GM12878 (cell line): ENCODE measurements around the gene RSF1. TPM values are rescaled to one million over a fixed set of nuclear protein-coding genes. Genes with fewer than 3 reads are reported as not detected.

Experiments
- ATAC-seq: fragments of 200-7000 bp; cut with Tn5 transposase; 3 replicates; pipeline ENCODE4 v1.9.1; 2020; ENCODE audit warnings: mild to moderate bottlenecking, moderate library complexity
- BruUV-seq: library from RNA; stranded (reverse); fragments of 400-500 nt; replicated peaks from 2 replicates; lab custom pipeline; 2021; lab: Mats Ljungman, UMichigan
- CTCF ChIA-PET: fragments of 300-600 bp; sonication (Branson Sonifier 250); formaldehyde crosslinking; extraction: SDS; loops from one replicate; lab custom pipeline; 2021; ENCODE audit warnings: inconsistent platforms; lab: Yijun Ruan, JAX
- POLR2A ChIA-PET: fragments of 350-600 bp; formaldehyde crosslinking; extraction: SDS; loops from one replicate; lab custom pipeline; 2021; ENCODE audit warnings: inconsistent platforms; lab: Charles Lee
- RAD21 ChIA-PET: fragments of 300-600 bp; sonication (Branson Sonifier 250); formaldehyde crosslinking; loops from one replicate; lab custom pipeline; 2023; ENCODE audit warnings: antibody characterized with exemption; ENCODE audit not compliant: unreplicated experiment; lab: Charles Lee
- SMC1A ChIA-PET: fragments of 300-600 bp; sonication (Branson Sonifier 250); formaldehyde crosslinking; loops from one replicate; lab custom pipeline; 2023; ENCODE audit not compliant: unreplicated experiment, uncharacterized antibody; lab: Charles Lee
- DNase-seq: peaks from one replicate; pipeline ENCODE4 v3.0.0-alpha.2; 2011; ENCODE audit warnings: low read depth, low spot score
- FAIRE-seq: peaks from 3 replicates; lab custom pipeline; 2011; peaks lifted over from hg19 to GRCh38; lab: Jason Lieb, UNC
- H2AFZ ChIP-seq: 2 replicates; pipeline ENCODE4 v1.6.0; 2011; ENCODE audit warnings: low read depth, low read length, control low read depth; ENCODE audit not compliant: control insufficient read depth
- H3K27ac ChIP-seq: 2 replicates; pipeline ENCODE4 v1.5.1; 2011; ENCODE audit warnings: control low read depth; ENCODE audit not compliant: control insufficient read depth, insufficient read depth
- H3K27me3 ChIP-seq, 2 experiments: replicated peaks in 1 of 2; 2 replicates each; pipeline versions ENCODE4 v1.6.0 to v1.6.1; 2011; ENCODE audit warnings: low read length in 1 of 2; ENCODE audit not compliant: control insufficient read depth in 2 of 2, insufficient read depth in 2 of 2
- H3K36me3 ChIP-seq, 2 experiments: 2 replicates each; pipeline ENCODE4 v1.5.1; 2011; ENCODE audit warnings: low read length in 1 of 2; ENCODE audit not compliant: control insufficient read depth in 2 of 2, insufficient read depth in 2 of 2
- H3K4me1 ChIP-seq: 2 replicates; pipeline ENCODE4 v1.6.1; 2011; ENCODE audit warnings: mild to moderate bottlenecking, low read length, moderate library complexity, mixed read lengths; ENCODE audit not compliant: control insufficient read depth, insufficient read depth
- H3K4me2 ChIP-seq: 2 replicates; pipeline ENCODE4 v1.6.0; 2011; ENCODE audit warnings: control low read depth; ENCODE audit not compliant: control insufficient read depth, insufficient read depth
- H3K4me3 ChIP-seq: fragments of 200-600 bp; sonication (generic); 2 replicates; pipeline ENCODE4 v1.5.1; 2016
- H3K79me2 ChIP-seq: 2 replicates; pipeline ENCODE4 v1.6.0; 2011; ENCODE audit warnings: low read length; ENCODE audit not compliant: control insufficient read depth, insufficient read depth
- H3K9ac ChIP-seq: 2 replicates; pipeline ENCODE4 v1.8.0; 2011; ENCODE audit warnings: low read length, control low read depth, mixed read lengths; ENCODE audit not compliant: control insufficient read depth, insufficient read depth
- H3K9me3 ChIP-seq: replicated peaks from 3 replicates; pipeline ENCODE4 v1.5.1; 2011; ENCODE audit warnings: mild to moderate bottlenecking, low read length; ENCODE audit not compliant: control insufficient read depth, insufficient read depth
- H4K20me1 ChIP-seq: 2 replicates; pipeline ENCODE4 v1.6.0; 2011; ENCODE audit not compliant: control insufficient read depth, insufficient read depth
- BMI1 ChIP-seq: fragments of 450-650 bp; IDR thresholded peaks from 2 replicates; pipeline ENCODE4 v1.6.1; 2016; ENCODE audit warnings: mild to moderate bottlenecking, moderate library complexity, borderline replicate concordance
- CEBPB ChIP-seq, 2 experiments: fragments of 150-350 bp in 1 of 2; IDR thresholded peaks; 2 replicates each; pipeline ENCODE4 v1.6.1; 2012 to 2014; ENCODE audit warnings: low read depth in 2 of 2, low read length in 2 of 2, borderline replicate concordance in 1 of 2, inconsistent platforms in 1 of 2
- CREM ChIP-seq: IDR thresholded peaks from 2 replicates; pipeline ENCODE4 v1.6.1; 2014; ENCODE audit warnings: antibody characterized with exemption, low read depth
- FOS ChIP-seq: IDR thresholded peaks from 3 replicates; pipeline ENCODE4 v1.6.1; 2011; ENCODE audit warnings: borderline replicate concordance; ENCODE audit not compliant: insufficient read length; ENCODE audit errors: extremely low read depth
- HDAC2 ChIP-seq: fragments of 200-600 bp; sonication (generic); IDR thresholded peaks from 2 replicates; pipeline ENCODE4 v1.6.1; 2017
- KAT2A ChIP-seq: conservative IDR thresholded peaks from 2 replicates; pipeline ENCODE4 v1.6.1; 2011; ENCODE audit warnings: low read depth, low read length; ENCODE audit not compliant: control insufficient read depth
- MEF2B ChIP-seq: fragments of 450-650 bp; IDR thresholded peaks from 2 replicates; pipeline ENCODE4 v1.6.1; 2018; ENCODE audit warnings: mild to moderate bottlenecking, moderate library complexity; ENCODE audit not compliant: partially characterized antibody, poor library complexity, severe bottlenecking
- RAD21 ChIP-seq: IDR thresholded peaks from 2 replicates; pipeline ENCODE4 v1.6.1; 2011; ENCODE audit warnings: mild to moderate bottlenecking, low read depth, low read length, moderate library complexity; ENCODE audit not compliant: insufficient read depth
- SREBF1 ChIP-seq: IDR thresholded peaks from 2 replicates; pipeline ENCODE4 v1.6.1; 2012; ENCODE audit warnings: mild to moderate bottlenecking, low read length
- TCF7 ChIP-seq: IDR thresholded peaks from 2 replicates; pipeline ENCODE4 v1.6.1; 2014; ENCODE audit warnings: antibody characterized with exemption, borderline replicate concordance
- ZBED1 ChIP-seq: IDR thresholded peaks from 2 replicates; pipeline ENCODE4 v1.6.1; 2016; ENCODE audit warnings: borderline replicate concordance
- ZNF384 ChIP-seq: IDR thresholded peaks from 2 replicates; pipeline ENCODE4 v1.6.1; 2012; ENCODE audit warnings: low read depth, mild to moderate bottlenecking, low read length, improper control_type of control experiment, borderline replicate concordance
- ZNF622 ChIP-seq: fragments of 450-650 bp; IDR thresholded peaks from 2 replicates; pipeline ENCODE4 v1.6.1; 2017; ENCODE audit warnings: mild to moderate bottlenecking, inconsistent platforms
- ZZZ3 ChIP-seq: IDR thresholded peaks from 2 replicates; pipeline ENCODE4 v1.6.1; 2011; ENCODE audit warnings: low read depth; ENCODE audit not compliant: control insufficient read depth, insufficient read length
- WGBS: methylation state at CpG from one replicate; pipeline ENCODE4 v1.1.6; 2016; ENCODE audit warnings: low lambda C conversion rate; ENCODE audit not compliant: insufficient replicate concordance, insufficient coverage; ENCODE audit errors: missing lambda C conversion rate; 5-methylcytosine and 5-hydroxymethylcytosine counted together
- in situ Hi-C: fragments of 300-500 bp; cut with MboI; formaldehyde crosslinking; loops from 9 replicates; pipeline ENCODE4 v1.14.3; 2018; ENCODE audit warnings: mixed read lengths
- intact Hi-C: fragments of 100-400 bp; cut with micrococcal nuclease; formaldehyde crosslinking; loops from one replicate; pipeline ENCODE4 v1.14.2; 2022; ENCODE audit not compliant: unreplicated experiment
- polyA plus RNA-seq, 11 experiments: library from polyadenylated mRNA; depleted of rRNA in 4 of 11; unstranded in 6 of 11; stranded (reverse) in 5 of 11; fragments of >200 nt; fragmentation: Nextera tagmentation in 4 of 11; fragmentation: Illumina TruSeq in 1 of 11; extraction: Ambion mirVana in 4 of 11; extraction: Trizol in 1 of 11; gene quantifications; 1 replicate in 1 of 11; 2 replicates in 10 of 11; pipeline versions ENCODE4 v1.2.1 to v1.2.3, GENCODE V29; 2011 to 2016; ENCODE audit warnings: inconsistent platforms in 2 of 11, missing spikeins in 2 of 11, low read depth in 1 of 11
- total RNA-seq, 4 experiments: library from RNA; depleted of rRNA in 3 of 4; stranded (reverse); fragments of >200 nt in 3 of 4; fragmentation: Illumina TruSeq in 1 of 4; extraction: Trizol in 1 of 4; gene quantifications; 2 replicates each; pipeline versions ENCODE4 v1.2.1 to v1.2.3, GENCODE V29; 2013 to 2021
- TF ChIP-seq, protein P1 (sequence below): fragments of 450-650 bp; IDR thresholded peaks from 2 replicates; pipeline ENCODE4 v1.6.1; 2016; ENCODE audit warnings: mild to moderate bottlenecking
- TF ChIP-seq, protein P2 (sequence below): IDR thresholded peaks from 2 replicates; pipeline ENCODE4 v1.6.1; 2011; ENCODE audit warnings: borderline replicate concordance, low read depth, mild to moderate bottlenecking, moderate library complexity, mixed read lengths, low read length; ENCODE audit not compliant: insufficient read depth; ENCODE audit errors: extremely low read length
- TF ChIP-seq, protein P3 (sequence below): fragments of 150-350 bp; IDR thresholded peaks from 2 replicates; pipeline ENCODE4 v1.6.1; 2014; ENCODE audit warnings: mild to moderate bottlenecking, low read depth, low read length
- TF ChIP-seq, protein P4 (sequence below): IDR thresholded peaks from 2 replicates; pipeline ENCODE4 v1.6.1; 2011; ENCODE audit warnings: mild to moderate bottlenecking, low read depth, low read length, moderate library complexity; ENCODE audit not compliant: insufficient replicate concordance

The RSF1 gene
- total and polyA plus RNA-seq, 10 of the 15 experiments (the other 5 are each of a cell fraction or from before 2014, with no cell fraction given), result 9.0 to 45.3 (median 30.0) TPM

DNA sequence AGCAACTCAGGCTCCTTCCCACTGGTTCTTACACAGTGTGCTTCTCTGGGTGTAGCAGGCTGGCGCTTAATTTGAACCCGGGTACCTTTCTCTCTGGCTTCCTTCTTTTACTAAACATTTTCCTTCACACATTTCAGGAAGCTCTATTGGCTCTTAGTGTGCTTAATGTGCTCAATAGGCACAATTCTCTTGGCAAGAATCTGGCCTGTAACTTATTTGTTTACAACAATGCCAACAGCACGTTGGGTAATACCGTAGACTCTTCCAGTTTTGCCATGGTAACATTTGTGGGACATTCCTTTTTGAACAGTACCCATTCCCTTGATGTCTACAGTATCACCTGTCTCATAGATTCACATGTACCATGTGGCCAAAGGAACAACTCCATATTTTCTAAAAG lies 48.2 kb upstream of the RSF1 start:
- Histone ChIP-seq H3K4me3 (no peak overlapping the region), H2AFZ (no peak overlapping the region), H3K79me2 (no peaks in the 10 kb centered on the region), H3K27ac (no peak overlapping the region), H3K9me3 (no peaks in the 10 kb centered on the region), H3K4me2 (no peak overlapping the region), H3K4me1 (no peaks in the 10 kb centered on the region), H4K20me1 (no peaks in the 10 kb centered on the region), H3K27me3 (no peaks in the 10 kb centered on the region), H3K36me3 (no peaks in the 10 kb centered on the region), H3K9ac (no peak overlapping the region)
- RAD21 ChIA-PET, result no interaction called here
- DNase-seq (no peak), FAIRE-seq (no peak), ATAC-seq (no peak)
- 91% methylated on average over 4 of the region's 4 CpGs for WGBS
- CTCF ChIA-PET, result no interaction called here
- SMC1A ChIA-PET, result no interaction called here
- no peak for TF ChIP-seq ZZZ3
- no peak for TF ChIP-seq KAT2A
- TF ChIP-seq MEF2B, result no peak
- no peak for TF ChIP-seq CEBPB (IDR thresholded peaks at IDR 0.05; ENCODE audit: borderline replicate concordance in 1 of 2, low read depth in 2 of 2, low read length in 2 of 2)
- TF ChIP-seq, protein P1, sequence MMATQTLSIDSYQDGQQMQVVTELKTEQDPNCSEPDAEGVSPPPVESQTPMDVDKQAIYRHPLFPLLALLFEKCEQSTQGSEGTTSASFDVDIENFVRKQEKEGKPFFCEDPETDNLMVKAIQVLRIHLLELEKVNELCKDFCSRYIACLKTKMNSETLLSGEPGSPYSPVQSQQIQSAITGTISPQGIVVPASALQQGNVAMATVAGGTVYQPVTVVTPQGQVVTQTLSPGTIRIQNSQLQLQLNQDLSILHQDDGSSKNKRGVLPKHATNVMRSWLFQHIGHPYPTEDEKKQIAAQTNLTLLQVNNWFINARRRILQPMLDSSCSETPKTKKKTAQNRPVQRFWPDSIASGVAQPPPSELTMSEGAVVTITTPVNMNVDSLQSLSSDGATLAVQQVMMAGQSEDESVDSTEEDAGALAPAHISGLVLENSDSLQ, result no peak
- no peak for TF ChIP-seq RAD21
- no peak for TF ChIP-seq CREM
- TF ChIP-seq, protein P2, sequence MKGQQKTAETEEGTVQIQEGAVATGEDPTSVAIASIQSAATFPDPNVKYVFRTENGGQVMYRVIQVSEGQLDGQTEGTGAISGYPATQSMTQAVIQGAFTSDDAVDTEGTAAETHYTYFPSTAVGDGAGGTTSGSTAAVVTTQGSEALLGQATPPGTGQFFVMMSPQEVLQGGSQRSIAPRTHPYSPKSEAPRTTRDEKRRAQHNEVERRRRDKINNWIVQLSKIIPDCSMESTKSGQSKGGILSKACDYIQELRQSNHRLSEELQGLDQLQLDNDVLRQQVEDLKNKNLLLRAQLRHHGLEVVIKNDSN, result no peak
- TF ChIP-seq SREBF1, result no peak
- TF ChIP-seq, protein P3, sequence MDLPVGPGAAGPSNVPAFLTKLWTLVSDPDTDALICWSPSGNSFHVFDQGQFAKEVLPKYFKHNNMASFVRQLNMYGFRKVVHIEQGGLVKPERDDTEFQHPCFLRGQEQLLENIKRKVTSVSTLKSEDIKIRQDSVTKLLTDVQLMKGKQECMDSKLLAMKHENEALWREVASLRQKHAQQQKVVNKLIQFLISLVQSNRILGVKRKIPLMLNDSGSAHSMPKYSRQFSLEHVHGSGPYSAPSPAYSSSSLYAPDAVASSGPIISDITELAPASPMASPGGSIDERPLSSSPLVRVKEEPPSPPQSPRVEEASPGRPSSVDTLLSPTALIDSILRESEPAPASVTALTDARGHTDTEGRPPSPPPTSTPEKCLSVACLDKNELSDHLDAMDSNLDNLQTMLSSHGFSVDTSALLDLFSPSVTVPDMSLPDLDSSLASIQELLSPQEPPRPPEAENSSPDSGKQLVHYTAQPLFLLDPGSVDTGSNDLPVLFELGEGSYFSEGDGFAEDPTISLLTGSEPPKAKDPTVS, result no peak
- no peak for TF ChIP-seq BMI1
- TF ChIP-seq, protein P4, sequence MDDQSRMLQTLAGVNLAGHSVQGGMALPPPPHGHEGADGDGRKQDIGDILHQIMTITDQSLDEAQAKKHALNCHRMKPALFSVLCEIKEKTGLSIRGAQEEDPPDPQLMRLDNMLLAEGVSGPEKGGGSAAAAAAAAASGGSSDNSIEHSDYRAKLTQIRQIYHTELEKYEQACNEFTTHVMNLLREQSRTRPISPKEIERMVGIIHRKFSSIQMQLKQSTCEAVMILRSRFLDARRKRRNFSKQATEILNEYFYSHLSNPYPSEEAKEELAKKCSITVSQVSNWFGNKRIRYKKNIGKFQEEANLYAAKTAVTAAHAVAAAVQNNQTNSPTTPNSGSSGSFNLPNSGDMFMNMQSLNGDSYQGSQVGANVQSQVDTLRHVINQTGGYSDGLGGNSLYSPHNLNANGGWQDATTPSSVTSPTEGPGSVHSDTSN, result no peak
- no peak for TF ChIP-seq ZNF622
- TF ChIP-seq ZBED1, result no peak
- TF ChIP-seq ZNF384, result no peak
- TF ChIP-seq TCF7, result no peak
- no peak for TF ChIP-seq HDAC2
- no peak for TF ChIP-seq FOS
- intact Hi-C loops, result no loop called here
- POLR2A ChIA-PET, result no interaction called here
- no TSS peak for BruUV-seq
- in situ Hi-C loops, result no loop called here
